Adipose tissue (tissue), 3 donors: Measurements from ENCODE around the gene SFT2D2. TPM values are rescaled to one million over a fixed set of nuclear protein-coding genes. Genes with fewer than 3 reads are reported as not detected.

Experiments
- H3K27ac ChIP-seq: one replicate; pipeline ENCODE4 v1.5.1; 2013; ENCODE audit warnings: low read depth, low read length
- WGBS, 3 donors: extraction: QIAGEN DNeasy Blood & Tissue Kit; methylation state at CpG; one replicate each; pipeline ENCODE4 v1.1.7; 2013; 5-methylcytosine and 5-hydroxymethylcytosine counted together
- polyA plus RNA-seq, 3 donors: library from polyadenylated mRNA; stranded (reverse); fragments of 200-250 nt; gene quantifications; one replicate each; pipeline ENCODE4 v1.2.3, GENCODE V29; 2013
- donor health status: healthy with polysubstance abuse.
- donor health status: Bipolar disorder and iron deficiency.
- donor health status: healthy.

Gene SFT2D2
- polyA plus RNA-seq, 3 donors = 2.9 to 4.8 (median 4.6) TPM

DNA sequence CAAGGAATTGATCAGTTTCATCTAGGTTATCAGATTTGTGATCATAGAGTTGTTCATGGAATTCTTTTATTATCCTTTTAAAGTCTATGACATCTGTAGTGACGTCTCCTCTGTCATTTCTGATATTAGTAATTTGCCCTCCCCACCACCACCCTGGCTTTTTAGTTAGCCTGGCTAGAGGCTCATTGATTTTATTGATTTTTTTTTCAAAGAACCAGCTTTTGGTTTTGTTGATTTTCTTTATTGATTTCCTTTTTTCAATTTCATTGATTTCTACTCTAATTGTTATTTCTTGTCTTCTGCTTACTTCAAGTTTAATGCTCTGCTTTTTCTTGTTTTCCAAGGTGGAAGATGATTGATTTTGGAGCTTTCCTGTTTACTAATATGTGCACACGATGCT lies 31.6 kb downstream of the SFT2D2 start:
- WGBS, 3 donors = 66 to 76% (median 72%) methylated on average over 2 of the region's 2 CpGs
- no peak overlapping the region for H3K27ac ChIP-seq

DNA sequence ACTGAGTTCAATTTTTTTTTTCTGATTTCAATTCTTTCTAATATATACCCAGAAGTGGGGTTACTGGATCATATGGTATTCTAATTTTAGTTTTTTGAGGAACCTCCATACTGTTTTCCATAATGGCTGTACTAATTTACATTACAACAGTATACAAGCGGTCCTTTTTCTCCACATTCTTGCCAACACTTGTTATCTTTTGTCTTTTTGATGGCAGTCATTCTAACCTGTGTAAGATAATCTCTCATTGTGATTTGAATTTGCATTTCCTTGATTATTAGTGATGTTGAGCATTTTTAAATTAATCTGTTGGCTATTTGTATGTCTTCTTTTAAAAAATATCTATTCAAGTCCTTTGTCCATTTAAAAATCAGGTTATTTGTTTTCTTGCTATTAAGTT lies 33.8 kb downstream of the SFT2D2 start:
- no peak overlapping the region for H3K27ac ChIP-seq
- 95 to 100% (median 96%) methylated on average over 1 of the region's 1 CpG for WGBS, 3 donors

DNA sequence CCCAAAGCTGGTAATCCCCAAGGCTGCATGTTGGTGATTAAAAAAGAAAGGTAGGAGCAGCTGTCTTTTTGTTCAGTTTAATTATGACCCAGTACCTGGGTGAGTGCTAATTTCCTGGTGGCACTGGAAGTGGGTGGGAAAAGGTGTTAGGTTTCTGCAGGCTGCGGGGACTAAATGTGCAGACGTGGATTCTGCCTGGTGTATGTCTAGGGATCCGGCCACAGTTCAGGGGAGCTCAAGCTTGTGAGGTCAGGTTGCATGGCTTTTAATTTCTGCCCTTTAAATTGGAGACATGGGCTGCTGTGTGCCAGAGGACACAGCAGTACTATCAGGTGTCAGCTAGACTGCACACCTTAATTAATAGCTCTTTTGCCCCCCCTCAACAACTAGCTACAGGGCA lies 34.6 kb downstream of the SFT2D2 start:
- 92 to 97% (median 95%) methylated on average over 3 of the region's 3 CpGs for WGBS, 3 donors
- no peak overlapping the region for H3K27ac ChIP-seq

DNA sequence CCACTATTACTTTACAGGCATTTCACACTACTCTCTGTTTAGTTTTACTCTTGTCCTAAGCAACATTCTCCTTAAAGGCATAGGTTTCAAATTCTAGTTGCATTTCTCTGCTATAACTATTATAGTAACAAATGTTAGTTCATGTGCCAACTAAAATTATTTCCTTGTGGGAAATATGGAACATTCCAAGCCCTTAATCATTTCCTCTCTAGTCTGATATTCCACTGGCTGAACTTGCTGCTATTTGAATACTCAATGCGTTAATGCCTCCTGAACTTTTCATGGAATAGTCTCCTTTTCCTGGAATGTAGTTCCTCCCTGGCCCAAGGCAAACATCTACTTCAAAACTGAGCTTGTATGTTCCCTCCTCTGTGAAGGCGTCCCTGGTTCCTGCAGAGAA lies 35.6 kb downstream of the SFT2D2 start:
- 45 to 68% (median 52%) methylated on average over 2 of the region's 2 CpGs for WGBS, 3 donors

DNA sequence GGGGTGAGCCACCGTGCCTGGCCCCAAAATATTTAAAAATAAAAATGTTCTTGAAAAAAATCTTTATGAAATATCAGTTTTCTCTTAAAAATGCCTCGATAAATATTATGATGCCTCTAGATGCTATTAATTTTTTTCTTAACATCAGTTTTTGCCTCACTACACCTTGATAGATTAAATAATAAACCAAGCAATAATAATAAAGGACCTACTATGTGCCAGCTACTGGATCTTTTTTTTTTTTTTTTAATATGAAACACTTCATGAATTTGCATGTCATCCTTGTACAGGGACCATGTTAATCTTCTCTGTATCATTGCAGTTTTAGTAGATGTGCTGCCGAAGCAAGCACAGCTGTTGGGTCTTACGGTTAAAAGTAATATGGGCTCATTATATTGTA lies 37.3 kb downstream of the SFT2D2 start:
- WGBS, 3 donors = 92 to 96% (median 93%) methylated on average over 4 of the region's 4 CpGs
- no peak overlapping the region for H3K27ac ChIP-seq

More for the DNA sequence above, 35.6 kb downstream of the SFT2D2 start:
- H3K27ac ChIP-seq = no peak overlapping the region

DNA sequence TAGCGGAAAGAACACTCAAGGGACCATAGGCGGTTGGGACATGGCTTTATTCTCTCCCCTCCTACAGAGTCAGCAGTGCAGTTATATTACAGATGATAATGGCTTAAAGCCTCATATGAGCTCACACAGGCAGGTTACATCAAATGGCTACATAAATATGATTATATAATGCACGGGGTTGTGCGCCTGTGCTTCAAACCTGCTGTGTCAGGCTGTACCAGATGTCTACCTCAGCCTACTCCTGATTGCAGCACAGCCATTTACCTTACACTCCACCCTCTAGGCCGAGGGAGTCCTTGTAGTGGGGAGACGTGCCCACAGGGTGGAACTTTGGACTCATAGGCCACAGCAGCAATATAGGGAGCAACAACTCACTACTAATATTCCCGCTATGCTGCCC lies 38.5 kb downstream of the SFT2D2 start:
- H3K27ac ChIP-seq = no peak overlapping the region
- 96 to 99% (median 98%) methylated on average over 7 of the region's 7 CpGs for WGBS, 3 donors

DNA sequence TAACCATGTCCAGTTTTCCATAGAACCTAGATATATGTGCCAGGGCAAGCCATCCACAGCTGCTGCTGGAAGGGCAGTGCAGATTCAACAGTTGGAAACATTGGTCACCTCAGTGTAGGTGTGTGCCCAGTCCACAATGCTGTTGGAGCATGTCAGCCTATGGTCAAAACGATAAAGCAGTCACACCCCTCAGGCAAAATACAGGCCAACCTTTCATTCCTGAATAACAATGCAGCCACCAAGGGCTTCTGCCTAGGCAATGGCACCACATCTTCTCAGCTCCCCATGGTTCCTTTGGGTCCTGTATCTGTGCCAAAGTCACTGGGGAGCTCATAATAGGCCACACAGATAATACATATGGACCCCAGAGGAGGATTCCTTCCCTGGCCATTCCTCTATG lies 39.8 kb downstream of the SFT2D2 start:
- WGBS, 3 donors = 90 to 95% (median 92%) methylated on average over 1 of the region's 1 CpG
- no peak overlapping the region for H3K27ac ChIP-seq

DNA sequence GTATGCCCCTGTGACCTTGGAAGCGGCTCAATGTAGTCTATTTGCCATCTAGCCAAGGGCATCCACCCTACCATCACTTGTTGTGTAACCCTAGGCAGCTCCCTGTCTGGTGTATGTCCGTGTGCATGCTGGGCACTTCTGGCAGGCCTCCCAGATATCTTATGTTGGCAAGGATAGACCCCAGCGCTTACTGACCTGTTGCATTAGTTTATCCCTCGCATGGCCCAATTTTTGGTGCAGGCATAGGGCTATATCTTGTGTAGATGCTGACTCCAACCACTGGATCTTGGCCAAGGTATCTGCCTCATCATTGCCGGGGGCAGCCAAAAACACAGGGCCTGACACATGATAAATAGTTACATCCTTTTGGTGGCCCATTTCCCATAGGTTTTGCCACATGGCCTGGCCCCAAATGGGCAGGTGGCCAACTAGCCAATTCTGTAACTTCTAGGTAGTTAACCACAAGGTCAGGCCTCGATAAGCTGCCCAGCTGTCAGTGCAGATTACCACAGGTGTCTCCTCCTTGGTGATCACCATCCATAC lies 40.9 kb downstream of the SFT2D2 start:
- H3K27ac ChIP-seq = no peak overlapping the region
- 75 to 88% (median 79%) methylated on average over 6 of the region's 6 CpGs for WGBS, 3 donors

DNA sequence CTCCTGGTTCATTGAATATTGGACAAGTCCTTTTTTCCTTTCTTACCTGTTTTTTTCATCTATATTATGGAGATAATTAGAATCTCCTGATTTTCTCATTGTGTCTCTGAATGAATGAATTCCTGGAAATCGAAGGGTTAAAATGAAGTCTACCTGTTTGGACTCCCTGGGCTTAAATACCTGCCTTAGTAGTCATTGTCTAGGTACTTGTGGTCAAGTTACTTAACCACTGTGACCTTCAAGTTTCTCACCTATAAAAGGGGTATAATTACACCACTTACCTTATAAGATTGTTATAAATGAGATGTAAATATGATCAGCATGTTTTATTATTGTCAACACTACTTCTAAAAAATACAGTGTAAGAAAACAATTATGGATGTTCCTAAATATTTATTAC lies 45.8 kb downstream of the SFT2D2 start:
- WGBS, 3 donors = 80 to 100% (median 97%) methylated on average over 1 of the region's 1 CpG

DNA sequence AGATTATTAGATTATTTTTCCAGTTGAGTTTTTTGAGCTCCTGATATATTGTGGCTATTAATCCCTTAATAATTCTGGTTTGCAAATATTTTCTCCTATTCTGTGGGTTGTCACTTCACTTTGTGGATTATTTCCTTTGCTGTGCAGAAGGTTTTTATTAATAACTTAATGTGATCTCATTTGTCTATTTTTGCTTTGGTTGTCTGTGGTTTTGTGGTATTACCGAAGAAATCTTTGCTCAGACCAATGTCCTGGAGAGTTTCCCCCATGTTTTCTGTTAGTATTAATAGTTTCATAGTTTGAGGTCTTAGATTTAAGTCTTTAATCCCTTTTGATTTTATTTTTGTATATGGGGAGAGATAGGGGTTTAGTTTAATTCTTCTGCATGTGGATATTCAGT lies 47.8 kb downstream of the SFT2D2 start:
- no peak overlapping the region for H3K27ac ChIP-seq
- WGBS, 3 donors = 33 to 80% (median 36%) methylated on average over 1 of the region's 1 CpG

More for the DNA sequence above, 45.8 kb downstream of the SFT2D2 start:
- H3K27ac ChIP-seq = no peak overlapping the region

DNA sequence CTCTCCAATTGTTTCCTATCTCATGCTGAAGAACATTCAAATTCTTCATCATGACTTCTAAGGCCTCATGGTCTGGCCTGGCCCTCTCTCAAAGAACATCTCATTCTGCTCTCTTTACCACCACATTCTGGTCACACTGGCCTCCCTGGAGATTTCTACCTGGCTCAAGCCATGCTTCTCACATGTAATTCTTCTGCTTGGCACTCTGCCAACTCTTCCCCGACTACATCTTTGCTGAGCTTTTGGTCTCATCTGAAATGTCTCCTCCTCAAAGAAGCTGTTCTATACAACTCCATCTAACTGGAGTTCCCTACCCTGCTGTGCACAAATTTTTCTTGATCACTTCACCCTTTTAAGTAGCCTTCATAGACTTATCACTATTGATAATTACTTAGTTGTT lies 53.4 kb downstream of the SFT2D2 start:
- H3K27ac ChIP-seq = no peak overlapping the region
- 86 to 90% (median 88%) methylated on average over 1 of the region's 1 CpG for WGBS, 3 donors

DNA sequence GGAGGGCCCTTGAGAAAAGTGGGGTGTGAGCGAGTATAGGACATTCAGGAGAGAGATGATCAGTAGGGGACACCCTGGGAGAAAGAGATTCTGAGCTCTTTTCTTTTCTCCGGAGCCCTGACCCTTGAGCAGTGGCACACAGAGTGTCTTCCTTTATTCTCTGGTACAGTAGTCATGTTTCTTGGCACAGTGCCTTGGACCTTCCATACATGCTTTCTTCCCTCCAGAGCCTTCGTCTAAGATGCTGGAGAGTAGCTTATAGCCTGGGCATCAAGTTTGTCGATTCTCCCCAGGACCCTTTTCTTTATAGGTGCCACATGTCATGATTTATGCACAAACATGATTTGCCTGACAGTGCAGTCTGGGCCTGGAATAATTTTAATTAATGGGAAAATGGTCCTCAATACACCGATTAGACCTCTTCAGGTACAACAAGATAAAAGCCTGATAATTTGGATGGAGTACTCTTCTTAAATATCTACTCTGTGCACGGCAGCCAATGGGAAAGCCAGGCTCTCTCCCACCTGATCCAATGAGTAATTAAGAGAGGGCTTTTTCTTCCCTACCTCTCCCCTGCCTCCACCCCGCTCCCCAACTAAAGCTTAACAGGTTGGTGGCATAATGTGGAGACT lies 54.6 kb downstream of the SFT2D2 start, which contains the start of gene TBX19:
Gene TBX19 (plus strand): TSS at position 582 of the 632 bp plus-strand sequence. CDS start 214 bp downstream, outside the sequence.
- 88 to 94% (median 90%) methylated on average over 7 of the region's 7 CpGs for WGBS, 3 donors

DNA sequence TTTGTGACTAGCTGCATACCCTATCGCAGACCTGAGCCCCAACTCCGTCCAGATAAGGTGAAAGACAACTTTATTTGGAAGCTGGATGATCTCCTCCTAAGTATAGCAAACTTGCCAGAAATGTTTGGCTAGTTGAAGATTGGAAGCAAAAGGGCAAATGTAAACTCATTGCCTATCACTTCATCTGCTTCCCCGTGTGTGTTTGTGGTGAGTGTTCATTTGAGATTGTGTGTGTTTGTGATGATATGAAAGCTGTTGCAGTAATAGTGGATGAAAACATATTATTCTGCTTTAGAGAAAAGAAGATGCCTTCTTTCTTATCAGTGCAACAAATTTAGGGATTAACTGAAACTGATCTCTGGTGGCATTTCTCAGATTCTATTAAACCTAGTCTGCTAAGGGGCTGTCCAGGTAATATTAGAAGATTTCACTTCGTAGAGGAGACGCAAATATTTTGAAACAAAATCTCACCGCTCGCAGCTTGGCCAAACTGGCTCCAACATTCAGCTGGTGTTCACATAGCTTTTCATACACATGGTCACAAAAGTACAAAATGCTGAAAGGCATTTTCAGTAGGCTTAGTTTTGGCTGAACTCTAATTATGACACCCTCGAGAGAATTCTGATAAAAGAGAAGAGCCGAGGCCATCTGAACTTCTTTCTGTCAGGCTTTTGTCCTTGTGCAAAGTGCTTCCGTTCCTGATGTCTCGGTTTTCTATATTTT lies 56.0 kb downstream of the SFT2D2 start:
- 85 to 89% (median 88%) methylated on average over 11 of the region's 11 CpGs for WGBS, 3 donors
- no peak overlapping the region for H3K27ac ChIP-seq

More for the DNA sequence above, 54.6 kb downstream of the SFT2D2 start, which contains the start of gene TBX19:
- no peak within 1 kb of the TSS for H3K27ac ChIP-seq

DNA sequence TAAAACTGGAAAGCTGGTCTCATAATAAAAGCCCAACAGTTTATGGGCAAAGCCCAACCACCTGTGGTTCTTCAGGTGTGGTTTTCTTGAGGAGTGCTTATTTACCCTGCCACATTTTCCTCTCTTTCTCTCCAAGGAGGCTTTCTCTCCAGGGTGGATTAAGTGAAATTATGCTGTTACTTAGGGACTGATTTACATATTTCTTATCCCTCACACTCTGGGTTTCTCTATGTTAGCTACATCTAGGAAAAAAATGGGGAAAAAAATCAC lies 59.7 kb downstream of the SFT2D2 start:
- H3K27ac ChIP-seq = no peak overlapping the region

DNA sequence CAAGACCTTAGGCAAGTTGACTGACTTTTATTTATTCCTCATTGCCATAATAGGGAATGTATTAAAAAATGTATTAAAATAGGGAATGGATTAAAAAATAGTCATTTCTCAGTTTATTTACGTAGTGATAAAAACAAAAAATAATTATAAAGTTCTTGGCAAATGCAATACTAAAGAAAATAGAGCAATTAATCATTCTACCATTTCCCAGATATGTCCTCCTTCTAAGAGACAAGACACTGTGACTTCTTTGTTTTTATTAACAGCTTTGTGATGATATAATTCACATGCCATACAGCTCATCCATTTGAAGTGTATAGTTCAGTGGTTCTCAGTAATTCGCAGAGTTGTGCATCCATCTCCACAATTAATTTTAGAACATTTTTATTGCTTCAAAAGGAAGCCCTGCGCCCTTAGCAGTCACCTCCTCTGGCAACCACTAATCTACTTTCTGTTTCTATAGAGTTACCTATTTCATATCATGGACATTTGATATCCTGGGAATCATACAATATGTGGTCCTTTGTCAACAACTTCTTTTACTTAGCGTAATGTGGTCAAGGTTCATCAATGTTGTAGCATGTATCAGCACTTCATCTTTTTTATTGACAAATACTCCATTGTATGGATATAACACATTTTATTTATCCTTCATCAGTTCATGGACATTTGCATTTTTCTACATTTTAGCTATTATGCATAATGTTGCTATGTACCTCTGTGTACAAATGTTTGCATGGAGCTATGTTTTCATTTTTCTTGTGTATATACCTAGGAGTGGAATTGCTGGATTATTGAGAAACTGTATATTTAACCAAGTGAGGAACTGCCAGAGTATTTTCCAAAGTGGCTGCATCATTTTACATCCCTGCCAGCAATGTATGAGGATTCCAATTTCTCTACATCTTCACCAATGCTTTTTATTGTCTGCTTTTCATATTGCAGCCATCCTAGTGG lies 60.4 kb downstream of the SFT2D2 start:
- H3K27ac ChIP-seq = no peak overlapping the region
- 71 to 98% (median 80%) methylated on average over 4 of the region's 4 CpGs for WGBS, 3 donors

DNA sequence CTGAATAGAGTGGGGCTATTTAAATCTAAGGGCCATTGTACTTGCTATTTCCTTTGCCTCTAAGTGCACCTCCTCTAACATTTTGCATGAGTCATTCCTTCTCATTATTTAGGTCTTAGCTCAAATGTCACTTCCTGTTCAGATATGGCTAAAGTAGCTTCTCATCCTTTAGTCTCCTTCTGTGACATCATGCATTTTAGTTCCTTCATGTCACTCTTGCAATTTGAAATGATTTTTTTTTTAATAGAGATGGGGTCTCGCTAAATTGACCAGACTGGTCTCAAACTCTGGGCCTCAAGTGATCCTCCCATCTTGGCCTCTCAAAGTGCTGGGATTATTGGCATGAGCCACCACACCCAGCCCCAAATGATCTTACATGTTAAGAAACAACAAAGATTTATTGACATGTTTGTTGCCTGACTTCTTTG lies 61.4 kb downstream of the SFT2D2 start:
- 97 to 98% (median 98%) methylated on average over 1 of the region's 1 CpG for WGBS, 3 donors
- no peak overlapping the region for H3K27ac ChIP-seq

DNA sequence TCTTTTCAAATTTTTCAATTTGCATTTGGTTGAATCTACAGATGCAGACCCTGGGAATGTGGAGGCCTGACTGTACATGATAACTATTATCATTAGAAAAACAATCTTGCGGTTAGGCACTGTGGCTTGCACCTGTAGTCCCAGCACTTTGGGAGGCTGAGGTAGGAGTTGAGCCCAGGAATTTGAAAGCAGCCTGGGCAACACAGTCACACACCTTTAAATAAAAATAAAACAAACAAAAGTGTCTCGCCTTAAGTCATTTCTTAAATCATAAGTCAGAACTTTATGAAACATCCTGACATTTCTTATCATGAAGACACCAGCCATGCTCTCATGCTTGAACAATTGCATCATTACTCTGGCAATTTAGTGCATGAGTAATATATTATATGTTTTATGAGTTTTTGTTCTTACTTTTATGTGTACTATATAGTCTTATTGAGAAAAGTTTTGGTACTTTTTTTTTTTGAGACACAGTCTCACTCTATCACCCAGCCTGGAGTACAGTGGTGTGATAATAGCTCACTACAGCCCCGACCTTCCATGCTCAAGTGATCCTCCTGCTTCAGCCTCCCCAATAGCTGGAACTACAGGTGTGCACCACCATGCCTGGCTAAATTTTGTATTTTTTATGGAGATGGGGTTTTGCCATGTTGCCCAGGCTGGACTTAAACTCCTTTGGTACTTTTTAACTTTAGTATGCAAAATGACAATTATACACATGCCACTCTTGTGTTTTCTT lies 62.7 kb downstream of the SFT2D2 start:
- 67 to 92% (median 91%) methylated on average over 3 of the region's 3 CpGs for WGBS, 3 donors
- H3K27ac ChIP-seq = no peak overlapping the region

DNA sequence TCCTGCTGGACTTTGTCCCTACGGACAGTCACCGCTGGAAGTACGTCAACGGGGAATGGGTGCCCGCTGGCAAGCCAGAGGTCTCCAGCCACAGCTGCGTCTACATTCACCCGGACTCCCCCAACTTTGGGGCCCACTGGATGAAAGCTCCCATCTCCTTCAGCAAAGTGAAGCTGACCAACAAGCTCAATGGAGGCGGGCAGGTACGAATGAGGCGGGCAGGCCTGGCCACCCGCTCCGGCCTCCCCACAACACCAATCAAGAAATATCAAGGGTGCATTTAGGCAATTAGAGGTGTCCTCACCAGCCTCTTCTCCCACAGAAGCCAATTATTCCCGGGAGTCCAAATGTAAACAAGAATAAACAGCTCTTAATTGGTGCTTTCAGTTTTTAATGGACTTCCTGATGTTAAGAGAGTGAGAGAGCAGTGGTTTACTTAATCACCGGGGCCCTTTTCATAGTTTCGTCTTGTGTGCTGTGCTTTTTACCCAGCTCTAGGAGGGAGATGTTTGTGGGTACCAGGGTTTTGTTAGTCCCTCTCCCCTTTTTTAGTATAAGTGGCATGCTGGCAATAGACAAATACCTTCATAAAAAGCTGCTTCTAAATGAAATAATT lies 65.5 kb downstream of the SFT2D2 start:
- no peak overlapping the region for H3K27ac ChIP-seq
- WGBS, 3 donors = 89 to 94% (median 92%) methylated on average over 15 of the region's 15 CpGs
